IMR-90 (cell line): ENCODE data around the gene PRRC2B. TPM values are rescaled to one million over a fixed set of nuclear protein-coding genes. Genes with fewer than 3 reads are reported as not detected.

Experiments
- ATAC-seq: fragments of 200-7000 bp; cut with Tn5 transposase; 2 replicates; pipeline ENCODE4 v1.9.1; 2020; ENCODE audit warnings: low read depth, mild to moderate bottlenecking, moderate library complexity
- BruUV-seq: library from RNA; stranded (reverse); fragments of 400-500 nt; replicated peaks from 2 replicates; lab custom pipeline; 2021; lab: Mats Ljungman, UMichigan
- CTCF ChIA-PET: fragments of 300-600 bp; formaldehyde crosslinking; extraction: SDS; loops from one replicate; lab custom pipeline; 2021; ENCODE audit warnings: antibody characterized with exemption; lab: Yijun Ruan, JAX
- POLR2A ChIA-PET: fragments of 300-600 bp; sonication (Branson Sonifier 250); formaldehyde crosslinking; loops from one replicate; lab custom pipeline; 2022; ENCODE audit warnings: antibody characterized with exemption; ENCODE audit not compliant: unreplicated experiment; lab: Charles Lee
- DNase-seq: peaks from one replicate; pipeline ENCODE4 v3.0.0; 2013
- H2AFZ ChIP-seq: replicated peaks from 2 replicates; pipeline ENCODE3; 2013; ENCODE audit warnings: low read length, mild to moderate bottlenecking; ENCODE audit not compliant: poor library complexity
- H2AK5ac ChIP-seq: 2 replicates; pipeline ENCODE4 v1.6.1; 2013; ENCODE audit warnings: low read depth, low read length, inconsistent platforms
- H2AK9ac ChIP-seq: replicated peaks from 2 replicates; pipeline ENCODE3; 2013; ENCODE audit warnings: mild to moderate bottlenecking, low read depth, low read length, moderate library complexity; ENCODE audit not compliant: poor library complexity
- H2BK120ac ChIP-seq: 2 replicates; pipeline ENCODE4 v1.6.1; 2013; ENCODE audit warnings: low read depth, low read length, inconsistent platforms
- H2BK15ac ChIP-seq: 3 replicates; pipeline ENCODE4 v1.6.1; 2013; ENCODE audit warnings: low read depth, low read length, inconsistent platforms
- H2BK20ac ChIP-seq: 2 replicates; pipeline ENCODE4 v1.6.1; 2013; ENCODE audit warnings: low read depth, mild to moderate bottlenecking, inconsistent platforms, low read length, moderate library complexity
- H2BK5ac ChIP-seq: 2 replicates; pipeline ENCODE4 v1.6.1; 2013; ENCODE audit warnings: mild to moderate bottlenecking, low read depth, low read length, inconsistent platforms; ENCODE audit not compliant: poor library complexity, severe bottlenecking
- H3K14ac ChIP-seq: replicated peaks from 2 replicates; pipeline ENCODE4 v1.6.1; 2013; ENCODE audit warnings: low read depth, low read length, inconsistent platforms
- H3K18ac ChIP-seq: 2 replicates; pipeline ENCODE4 v1.6.1; 2013; ENCODE audit warnings: low read depth, low read length, control low read depth
- H3K23ac ChIP-seq: 2 replicates; pipeline ENCODE4 v1.6.1; 2013; ENCODE audit warnings: low read depth, low read length, inconsistent platforms
- H3K27ac ChIP-seq: 2 replicates; pipeline ENCODE4 v1.5.1; 2013; ENCODE audit warnings: mild to moderate bottlenecking, control low read depth, low read length; ENCODE audit not compliant: insufficient read depth
- H3K27me3 ChIP-seq: 2 replicates; pipeline ENCODE4 v1.6.1; 2013; ENCODE audit warnings: low read length; ENCODE audit not compliant: control insufficient read depth, insufficient read depth
- H3K36me3 ChIP-seq: 2 replicates; pipeline ENCODE4 v1.6.1; 2013; ENCODE audit warnings: low read length, mixed read lengths; ENCODE audit not compliant: control insufficient read depth, insufficient read depth
- H3K4ac ChIP-seq: 2 replicates; pipeline ENCODE4 v1.6.1; 2013; ENCODE audit warnings: low read depth, low read length, inconsistent platforms
- H3K4me1 ChIP-seq: 2 replicates; pipeline ENCODE4 v1.6.1; 2013; ENCODE audit warnings: low read length, mixed read lengths; ENCODE audit not compliant: control insufficient read depth, insufficient read depth
- H3K4me2 ChIP-seq: 2 replicates; pipeline ENCODE4 v1.6.1; 2013; ENCODE audit warnings: low read depth, mild to moderate bottlenecking, control low read depth, low read length, moderate library complexity
- H3K4me3 ChIP-seq: 2 replicates; pipeline ENCODE4 v1.5.1; 2013; ENCODE audit warnings: low read depth, mild to moderate bottlenecking, control low read depth, low read length, moderate library complexity; ENCODE audit not compliant: insufficient read depth
- H3K56ac ChIP-seq: 2 replicates; pipeline ENCODE4 v1.6.1; 2013; ENCODE audit warnings: low read length, inconsistent platforms; ENCODE audit not compliant: insufficient read depth; ENCODE audit errors: extremely low read depth
- H3K79me1 ChIP-seq, 2 experiments: 2 replicates each; pipeline ENCODE4 v1.6.1; 2013; ENCODE audit warnings: low read length in 2 of 2, inconsistent platforms in 1 of 2, low read depth in 1 of 2
- H3K9ac ChIP-seq: 2 replicates; pipeline ENCODE4 v1.6.1; 2013; ENCODE audit warnings: low read depth, low read length, control low read depth
- H3K9me1 ChIP-seq: 2 replicates; pipeline ENCODE4 v1.6.1; 2013; ENCODE audit warnings: low read length, inconsistent platforms; ENCODE audit not compliant: insufficient read depth
- H3K9me3 ChIP-seq: 2 replicates; pipeline ENCODE4 v1.6.1; 2013; ENCODE audit warnings: low read length; ENCODE audit not compliant: control insufficient read depth, insufficient read depth
- H4K20me1 ChIP-seq: 2 replicates; pipeline ENCODE4 v1.6.1; 2013; ENCODE audit warnings: low read length, inconsistent platforms; ENCODE audit not compliant: insufficient read depth
- H4K5ac ChIP-seq: 2 replicates; pipeline ENCODE4 v1.6.1; 2013; ENCODE audit warnings: mild to moderate bottlenecking, low read depth, low read length, control low read depth
- H4K8ac ChIP-seq, 2 experiments: 2 replicates each; pipeline ENCODE4 v1.6.1; 2013; ENCODE audit warnings: low read depth in 2 of 2, low read length in 2 of 2, control low read depth in 1 of 2, inconsistent platforms in 1 of 2
- H4K91ac ChIP-seq: 2 replicates; pipeline ENCODE4 v1.6.1; 2013; ENCODE audit warnings: low read depth, low read length, inconsistent platforms; ENCODE audit not compliant: insufficient read depth
- CEBPB ChIP-seq: IDR thresholded peaks from 2 replicates; pipeline ENCODE4 v1.6.1; 2012; ENCODE audit warnings: low read depth, low read length, improper control_type of control experiment
- CHD1 ChIP-seq: IDR thresholded peaks from 2 replicates; pipeline ENCODE4 v1.6.1; 2012; ENCODE audit warnings: low read depth, low read length, improper control_type of control experiment
- FOS ChIP-seq: fragments of 150-350 bp; IDR thresholded peaks from 2 replicates; pipeline ENCODE4 v1.6.1; 2016; ENCODE audit warnings: low read depth, low read length
- MAFK ChIP-seq: IDR thresholded peaks from 2 replicates; pipeline ENCODE4 v1.6.1; 2012; ENCODE audit warnings: low read depth, low read length, improper control_type of control experiment
- MAZ ChIP-seq: IDR thresholded peaks from 2 replicates; pipeline ENCODE4 v1.6.1; 2012; ENCODE audit warnings: low read depth, mild to moderate bottlenecking, low read length, improper control_type of control experiment, moderate library complexity, borderline replicate concordance
- MXI1 ChIP-seq: IDR thresholded peaks from 2 replicates; pipeline ENCODE4 v1.6.1; 2012; ENCODE audit warnings: low read depth, mild to moderate bottlenecking, low read length, moderate library complexity, borderline replicate concordance
- NFE2L2 ChIP-seq: fragments of 150-350 bp; IDR thresholded peaks from 2 replicates; pipeline ENCODE4 v1.6.1; 2016; ENCODE audit warnings: low read depth, mild to moderate bottlenecking, low read length
- RAD21 ChIP-seq: IDR thresholded peaks from 2 replicates; pipeline ENCODE4 v1.6.1; 2012; ENCODE audit warnings: low read length, improper control_type of control experiment
- RCOR1 ChIP-seq: IDR thresholded peaks from 2 replicates; pipeline ENCODE4 v1.6.1; 2012; ENCODE audit warnings: mild to moderate bottlenecking, low read length, improper control_type of control experiment; ENCODE audit not compliant: insufficient replicate concordance
- RFX5 ChIP-seq: IDR thresholded peaks from 2 replicates; pipeline ENCODE4 v1.8.0; 2012; ENCODE audit warnings: low read depth, mild to moderate bottlenecking, low read length, moderate library complexity
- SMC3 ChIP-seq: fragments of 150-350 bp; IDR thresholded peaks from 2 replicates; pipeline ENCODE4 v1.6.1; 2016; ENCODE audit warnings: low read depth, mild to moderate bottlenecking, antibody characterized with exemption, low read length, moderate library complexity
- WGBS, 2 experiments: methylation state at CpG; one replicate each; pipeline versions ENCODE4 v1.1.5 to v1.1.7; 2013; ENCODE audit warnings: missing lambda C conversion rate in 2 of 2; ENCODE audit not compliant: insufficient read length in 1 of 2; ENCODE audit errors: extremely low coverage in 2 of 2; 5-methylcytosine and 5-hydroxymethylcytosine counted together
- dilution Hi-C: fragments of 300-500 bp; cut with HindIII; formaldehyde crosslinking; loops from one replicate; pipeline ENCODE4 v1.14.3; 2018; ENCODE audit warnings: low sequenced_read_pairs; ENCODE audit not compliant: unreplicated experiment
- in situ Hi-C: fragments of 300-500 bp; cut with MboI; formaldehyde crosslinking; loops from 3 replicates; pipeline ENCODE4 v1.14.3; 2019; ENCODE audit warnings: low sequenced_read_pairs, inconsistent platforms, mixed read lengths
- intact Hi-C: fragments of 100-400 bp; cut with micrococcal nuclease; formaldehyde crosslinking; loops from 2 replicates; pipeline ENCODE4 v1.10.0; 2022
- polyA plus RNA-seq, 3 experiments: library from polyadenylated mRNA; depleted of rRNA; stranded (reverse); fragments of >200 nt; gene quantifications; 2 replicates each; pipeline ENCODE4 v1.2.3, GENCODE V29; 2012; ENCODE audit warnings: low replicate concordance in 1 of 3
- total RNA-seq: library from RNA; depleted of rRNA; stranded (reverse); fragments of >200 nt; gene quantifications from 2 replicates; pipeline ENCODE4 v1.2.3, GENCODE V29; 2012
- TF ChIP-seq, protein P1 (sequence below): fragments of 150-350 bp; IDR thresholded peaks from 2 replicates; pipeline ENCODE4 v1.6.1; 2017; ENCODE audit warnings: mild to moderate bottlenecking, antibody characterized with exemption, low read length, low read depth
- TF ChIP-seq, protein P2 (sequence below): fragments of 150-350 bp; IDR thresholded peaks from 2 replicates; pipeline ENCODE4 v1.6.1; 2016; ENCODE audit warnings: low read depth, mild to moderate bottlenecking, low read length, moderate library complexity, borderline replicate concordance
- TF ChIP-seq, protein P3 (sequence below): conservative IDR thresholded peaks from 2 replicates; pipeline ENCODE4 v1.5.1; 2012; ENCODE audit warnings: mild to moderate bottlenecking, low read depth, low read length, improper control_type of control experiment

Gene PRRC2B
- total and polyA plus RNA-seq, 2 of the 4 experiments (the other 2 are of a cell fraction) = 19.4 to 39.1 TPM

DNA sequence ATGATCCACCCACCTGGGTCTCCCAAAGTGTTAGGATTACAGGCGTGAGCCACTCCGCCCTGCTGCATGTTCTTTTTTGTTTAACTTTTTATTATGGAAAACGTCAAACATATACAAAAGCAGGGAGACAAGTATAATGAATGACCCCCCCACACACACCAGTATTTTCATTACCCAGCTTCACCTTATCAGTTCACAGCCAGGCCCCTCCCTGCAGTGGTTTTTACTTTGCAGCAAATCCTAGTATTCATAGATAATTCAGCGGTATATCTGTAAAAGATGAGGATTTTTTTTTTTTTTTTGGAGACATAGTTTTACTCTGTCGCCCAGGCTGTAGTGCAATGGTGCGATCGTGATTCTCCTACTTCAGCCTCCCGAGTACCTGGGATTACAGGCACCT is 111.1 kb downstream of the PRRC2B start:
- DNase-seq = no peak
- H3K4me3 ChIP-seq = no peak overlapping the region
- CTCF ChIA-PET = no interaction called here
- no peak overlapping the region for H3K56ac ChIP-seq
- ATAC-seq = no peak
- no peak overlapping the region for H3K4ac ChIP-seq
- in situ Hi-C loops (loop anchor here (10.0 kb wide), 1 partner anchor 240 kb away; the partner anchor contains the start of gene RAPGEF1), dilution Hi-C loops (no loop called here), intact Hi-C loops (no loop called here)
- TF ChIP-seq NFE2L2 = no peak
- TF ChIP-seq SMC3 = no peak
- TF ChIP-seq RCOR1 = no peak
- no peak for TF ChIP-seq MAFK
- TF ChIP-seq, protein P1, sequence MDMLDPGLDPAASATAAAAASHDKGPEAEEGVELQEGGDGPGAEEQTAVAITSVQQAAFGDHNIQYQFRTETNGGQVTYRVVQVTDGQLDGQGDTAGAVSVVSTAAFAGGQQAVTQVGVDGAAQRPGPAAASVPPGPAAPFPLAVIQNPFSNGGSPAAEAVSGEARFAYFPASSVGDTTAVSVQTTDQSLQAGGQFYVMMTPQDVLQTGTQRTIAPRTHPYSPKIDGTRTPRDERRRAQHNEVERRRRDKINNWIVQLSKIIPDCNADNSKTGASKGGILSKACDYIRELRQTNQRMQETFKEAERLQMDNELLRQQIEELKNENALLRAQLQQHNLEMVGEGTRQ = no peak
- TF ChIP-seq CEBPB = no peak
- no peak for TF ChIP-seq MXI1
- TF ChIP-seq MAZ = no peak
- TF ChIP-seq, protein P2, sequence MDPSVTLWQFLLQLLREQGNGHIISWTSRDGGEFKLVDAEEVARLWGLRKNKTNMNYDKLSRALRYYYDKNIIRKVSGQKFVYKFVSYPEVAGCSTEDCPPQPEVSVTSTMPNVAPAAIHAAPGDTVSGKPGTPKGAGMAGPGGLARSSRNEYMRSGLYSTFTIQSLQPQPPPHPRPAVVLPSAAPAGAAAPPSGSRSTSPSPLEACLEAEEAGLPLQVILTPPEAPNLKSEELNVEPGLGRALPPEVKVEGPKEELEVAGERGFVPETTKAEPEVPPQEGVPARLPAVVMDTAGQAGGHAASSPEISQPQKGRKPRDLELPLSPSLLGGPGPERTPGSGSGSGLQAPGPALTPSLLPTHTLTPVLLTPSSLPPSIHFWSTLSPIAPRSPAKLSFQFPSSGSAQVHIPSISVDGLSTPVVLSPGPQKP = no peak
- TF ChIP-seq RAD21 = no peak
- TF ChIP-seq CHD1 = no peak
- TF ChIP-seq FOS = no peak
- TF ChIP-seq, protein P3, sequence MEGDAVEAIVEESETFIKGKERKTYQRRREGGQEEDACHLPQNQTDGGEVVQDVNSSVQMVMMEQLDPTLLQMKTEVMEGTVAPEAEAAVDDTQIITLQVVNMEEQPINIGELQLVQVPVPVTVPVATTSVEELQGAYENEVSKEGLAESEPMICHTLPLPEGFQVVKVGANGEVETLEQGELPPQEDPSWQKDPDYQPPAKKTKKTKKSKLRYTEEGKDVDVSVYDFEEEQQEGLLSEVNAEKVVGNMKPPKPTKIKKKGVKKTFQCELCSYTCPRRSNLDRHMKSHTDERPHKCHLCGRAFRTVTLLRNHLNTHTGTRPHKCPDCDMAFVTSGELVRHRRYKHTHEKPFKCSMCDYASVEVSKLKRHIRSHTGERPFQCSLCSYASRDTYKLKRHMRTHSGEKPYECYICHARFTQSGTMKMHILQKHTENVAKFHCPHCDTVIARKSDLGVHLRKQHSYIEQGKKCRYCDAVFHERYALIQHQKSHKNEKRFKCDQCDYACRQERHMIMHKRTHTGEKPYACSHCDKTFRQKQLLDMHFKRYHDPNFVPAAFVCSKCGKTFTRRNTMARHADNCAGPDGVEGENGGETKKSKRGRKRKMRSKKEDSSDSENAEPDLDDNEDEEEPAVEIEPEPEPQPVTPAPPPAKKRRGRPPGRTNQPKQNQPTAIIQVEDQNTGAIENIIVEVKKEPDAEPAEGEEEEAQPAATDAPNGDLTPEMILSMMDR = no peak
- no peak for TF ChIP-seq RFX5
- no peak overlapping the region for H2BK5ac ChIP-seq
- 90% methylated on average over 2 of the region's 8 CpGs; no CpG with 5 or more reads in 1 of the 2 experiments for WGBS, 2 experiments
- H3K79me1 ChIP-seq = peaks cover 14 to 35% of the 10 kb centered on the region in 2 experiments
- H4K8ac ChIP-seq = no peak overlapping the region
- H3K9me1 ChIP-seq = peaks cover 14% of the 10 kb centered on the region; the same call in 1 of the 2 replicates
- no peak overlapping the region for H3K18ac ChIP-seq
- no TSS peak for BruUV-seq
- no peak overlapping the region for H4K5ac ChIP-seq
- no peaks in the 10 kb centered on the region for H3K27me3 ChIP-seq
- no peak overlapping the region for H4K91ac ChIP-seq
- no peak overlapping the region for H2BK20ac ChIP-seq
- H3K4me2 ChIP-seq = no peak overlapping the region
- no peak overlapping the region for H3K9ac ChIP-seq
- no peak overlapping the region for H3K14ac ChIP-seq
- H2AK5ac ChIP-seq = no peak overlapping the region
- no peak overlapping the region for H2BK120ac ChIP-seq
- POLR2A ChIA-PET = interaction anchor here (0.6 kb wide), 1 partner anchor 191 kb away, joined by 7 read pairs; no protein-coding TSS in a partner anchor
- no peaks in the 10 kb centered on the region for H3K9me3 ChIP-seq
- H3K23ac ChIP-seq = no peak overlapping the region
- peaks cover 7% of the 10 kb centered on the region; the same call in 1 of the 2 replicates for H3K4me1 ChIP-seq
- no peak overlapping the region for H3K27ac ChIP-seq
- H2BK15ac ChIP-seq = no peak overlapping the region
- no peak overlapping the region for H2AK9ac ChIP-seq
- H3K36me3 ChIP-seq = peaks cover 17% of the 10 kb centered on the region
- no peaks in the 10 kb centered on the region; the same call in 1 of the 2 replicates for H4K20me1 ChIP-seq
- no peak overlapping the region for H2AFZ ChIP-seq
